ENCODE data around the gene ZNF232.
"Not testable (repeated sequence)": the region's sequence is repeated elsewhere in the genome, so short reads cannot be mapped to it uniquely, and the experiment has no call there.

GRCh38 chr17:5146122-5146521, 34.4 kb upstream of the ZNF232 start:
- TF ChIP-seq CTCF (conservative IDR thresholded peaks at IDR 0.05; ENCODE audit: low read length); EZH2phosphoT487 (IDR thresholded peaks at IDR 0.05; ENCODE audit: borderline replicate concordance): not testable (repeated sequence)

Data from Loucy (cell line).